ENCODE measurements around the gene CRADD.
A peak's percentile ranks its signal among the peaks of the same experiment; 100 is the strongest.
"Not testable (repeated sequence)": the region's sequence is repeated elsewhere in the genome, so short reads cannot be mapped to it uniquely, and the experiment has no call there.

Gene CRADD

GRCh38 chr12:93788853-93789252 is 111.7 kb downstream of the CRADD start:
- DNase-seq, result no peak

DNA sequence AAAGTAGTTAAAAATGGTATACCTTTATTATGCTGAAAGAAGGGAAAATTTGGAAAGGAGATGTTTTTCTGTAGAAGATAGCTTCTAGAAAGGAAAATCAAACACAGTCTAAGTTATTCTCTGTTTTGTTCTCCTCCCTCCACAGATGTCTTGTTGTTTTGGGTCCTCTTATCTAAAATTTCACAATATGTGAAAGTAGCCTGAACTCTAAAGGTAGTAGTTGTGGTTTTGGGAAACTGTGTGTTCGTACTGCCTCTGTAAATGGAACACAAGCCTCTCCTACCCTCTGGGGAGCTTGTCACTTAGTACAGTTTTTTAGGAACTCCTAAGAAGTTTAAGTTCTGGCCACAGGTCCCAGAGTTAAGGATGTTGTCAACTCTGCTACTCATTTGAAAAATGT is 112.6 kb downstream of the CRADD start:
- DNase-seq, result peak; percentile 35

DNA sequence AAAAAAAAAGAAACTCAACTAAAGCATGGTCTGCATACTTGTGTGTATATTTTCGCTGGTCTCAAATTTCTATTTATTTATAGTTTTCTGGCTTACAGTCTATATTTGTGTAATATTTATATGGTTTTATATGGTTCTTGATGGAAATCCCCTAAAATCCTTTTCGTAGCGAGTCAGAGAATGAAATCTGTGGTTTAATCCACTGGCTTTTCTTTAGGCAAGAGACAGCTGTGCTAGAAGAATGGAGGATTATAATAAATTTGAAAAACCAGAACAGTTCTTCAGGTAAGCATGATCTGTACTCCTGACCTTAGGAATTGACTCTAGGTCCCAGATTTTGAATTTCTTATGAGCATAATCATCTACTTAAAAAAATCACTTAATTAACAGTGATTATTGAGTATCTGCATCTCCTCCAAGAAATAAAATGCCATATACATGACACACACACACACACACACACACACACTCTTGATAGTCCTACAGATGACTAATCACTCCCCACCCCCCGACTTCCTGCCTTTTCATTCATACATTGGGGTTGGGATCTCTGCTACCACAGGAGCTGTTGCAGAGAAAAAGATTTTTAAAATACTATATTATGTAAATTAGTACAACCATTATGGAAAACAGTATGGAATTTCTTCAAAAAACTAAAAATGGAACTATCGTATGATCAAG is 113.4 kb downstream of the CRADD start:
- peak; percentile 72 for DNase-seq

DNA sequence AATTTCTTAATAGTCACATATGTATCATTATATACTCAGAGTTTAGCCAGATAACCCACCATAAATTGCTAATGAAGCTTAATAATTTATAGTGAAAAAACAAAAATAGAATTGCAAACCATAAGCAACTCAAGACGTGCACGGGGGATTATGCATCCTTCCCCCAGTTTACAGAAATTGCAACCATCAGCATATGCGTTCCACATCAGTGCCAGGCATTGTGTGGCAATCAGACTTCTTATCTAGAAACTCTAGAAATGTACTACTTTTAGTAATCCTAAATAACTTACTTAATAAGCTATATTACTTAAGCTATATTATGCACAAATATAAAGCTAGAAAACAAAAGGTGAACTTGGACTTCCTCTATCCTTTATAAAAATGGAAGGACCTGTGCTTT is 115.8 kb downstream of the CRADD start:
- DNase-seq, result no peak

- DNase-seq, result no peak
Measured at GRCh38 chr12:93793983-93794382, 116.8 kb downstream of the CRADD start.

DNA sequence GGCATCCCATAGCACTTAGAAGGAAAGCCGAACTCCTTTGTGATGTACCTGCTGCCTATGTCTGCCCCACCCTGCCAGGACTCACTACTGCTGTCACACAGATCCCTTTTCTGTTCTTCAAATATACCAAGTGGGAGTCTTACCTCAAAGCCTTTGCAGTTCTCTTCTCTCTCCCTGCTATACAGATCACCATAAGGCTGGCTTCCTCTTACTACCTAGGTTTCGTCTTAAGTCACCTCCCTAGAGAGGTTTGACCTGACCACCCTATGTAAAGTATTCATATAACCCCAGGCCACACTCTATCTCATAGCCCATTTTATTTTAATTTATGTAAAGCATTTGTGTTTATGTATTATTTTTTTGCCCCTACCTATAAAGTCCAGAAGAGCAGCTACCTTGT is 117.6 kb downstream of the CRADD start:
- DNase-seq, result no peak

DNA sequence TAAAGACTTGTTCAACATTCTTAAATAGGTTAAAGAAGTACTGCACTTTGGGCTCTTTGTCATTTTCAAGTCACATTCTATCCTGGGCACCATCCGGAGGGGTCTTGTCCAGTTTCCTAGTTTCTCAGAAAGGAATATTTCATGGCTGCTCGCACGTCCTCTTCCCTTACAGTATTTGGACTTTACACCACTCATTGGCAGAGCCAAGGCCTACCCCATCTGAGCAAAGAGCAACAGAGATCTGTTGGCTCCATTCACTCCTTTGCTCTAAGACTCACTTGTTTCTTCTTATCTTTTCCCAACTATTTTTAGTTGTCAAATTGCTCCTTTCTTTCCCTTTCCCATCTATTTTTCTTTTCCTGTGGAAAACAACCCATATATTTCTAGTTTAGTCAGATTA is 118.2 kb downstream of the CRADD start:
- no peak for DNase-seq

DNA sequence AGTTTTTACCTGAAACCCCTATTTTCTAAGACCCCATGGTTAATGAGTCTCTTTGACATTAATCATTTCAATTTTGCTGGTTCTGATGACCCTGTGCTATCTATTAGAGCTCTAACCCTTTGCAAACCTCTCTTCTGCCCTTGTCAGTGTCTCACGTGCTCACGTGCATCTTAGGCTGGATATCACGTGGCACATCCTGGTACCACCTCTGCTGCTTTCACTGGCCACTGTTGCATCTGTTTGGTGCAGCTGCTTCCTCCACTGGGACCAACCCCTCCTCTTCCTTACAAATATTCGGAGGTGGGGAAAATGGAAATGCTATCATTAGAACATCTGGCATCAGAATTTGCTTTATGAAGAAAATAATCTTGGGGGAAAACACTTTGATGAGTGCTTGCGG is 119.6 kb downstream of the CRADD start:
- DNase-seq, result no peak

DNA sequence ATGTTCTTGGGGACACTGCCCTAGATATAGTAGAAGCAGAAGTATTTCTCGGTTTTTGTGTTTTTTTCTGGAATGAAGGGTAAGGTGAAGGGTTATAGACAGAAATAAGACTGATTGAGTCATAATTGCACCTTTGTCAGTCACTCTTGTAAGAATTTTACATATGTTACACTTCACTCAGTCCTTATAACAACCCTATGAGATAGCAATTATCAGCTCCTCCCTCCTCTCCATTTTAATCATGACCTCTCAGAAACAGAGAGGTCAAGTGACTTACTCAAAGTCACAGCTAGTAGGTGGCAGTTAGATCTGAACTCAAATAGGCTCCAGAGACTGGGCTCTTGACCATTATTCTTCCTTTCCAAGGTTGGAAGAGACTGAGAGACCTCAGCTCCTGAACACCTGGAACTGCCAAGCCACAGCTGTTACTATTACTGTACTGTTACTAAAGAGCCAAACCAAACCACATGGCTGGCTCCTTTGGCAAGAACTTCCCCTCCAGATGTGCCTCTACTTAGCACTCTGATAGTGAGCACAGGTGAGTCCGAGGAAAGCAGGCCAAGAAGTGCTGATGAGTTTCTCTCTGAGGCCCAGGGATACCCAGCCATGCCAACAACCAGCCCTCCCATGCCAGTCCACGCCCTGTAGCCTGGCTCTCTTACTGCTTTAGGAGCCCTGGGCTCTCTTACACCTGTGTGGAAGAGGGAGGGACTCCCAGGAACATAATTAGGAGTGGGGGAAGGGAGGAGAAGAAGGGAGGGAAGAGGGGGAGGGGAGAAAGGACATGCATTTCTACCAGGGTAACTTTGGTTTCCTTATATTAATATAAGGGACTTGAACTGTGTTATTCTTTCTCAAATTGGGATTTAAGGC is 121.3 kb downstream of the CRADD start:
- DNase-seq, result no peak

DNA sequence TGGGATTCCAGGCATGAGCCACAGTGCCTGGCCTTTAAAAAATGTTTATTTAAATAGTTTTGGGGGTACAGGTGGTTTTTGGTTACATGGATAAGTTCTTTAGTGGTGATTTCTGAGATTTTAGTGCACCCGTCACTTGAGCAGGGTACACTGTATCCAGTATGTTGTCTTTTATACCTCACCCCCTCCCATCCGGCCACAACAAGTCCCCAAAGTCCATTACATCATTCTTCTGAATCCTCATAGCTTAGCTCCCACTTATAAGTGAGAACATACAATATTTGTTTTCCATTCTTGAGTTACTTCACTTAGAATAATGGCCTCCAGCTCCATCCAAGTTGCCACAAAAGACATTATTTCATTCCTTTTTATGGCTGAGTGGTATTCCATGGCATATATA is 124.5 kb downstream of the CRADD start:
- not testable (repeated sequence) for DNase-seq

DNA sequence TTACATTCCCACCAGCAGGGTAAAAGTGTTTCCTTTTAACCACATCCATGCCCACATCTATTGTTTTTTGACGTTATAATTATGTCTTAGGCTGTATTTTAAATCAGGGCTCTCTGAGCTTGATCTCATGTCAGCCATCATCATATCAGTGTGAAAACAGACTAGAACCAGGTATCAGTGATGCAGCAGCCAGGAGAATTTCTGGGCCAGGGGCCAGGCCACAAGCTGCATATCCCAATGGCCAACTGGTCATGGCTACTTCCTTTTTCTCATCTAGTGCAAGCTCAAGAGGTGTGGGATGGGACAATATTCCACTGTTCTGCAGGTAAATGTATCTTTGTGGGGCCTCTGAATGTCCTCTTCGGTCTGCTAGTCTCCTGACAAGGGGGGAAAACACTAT is 125.1 kb downstream of the CRADD start:
- no peak for DNase-seq

- DNase-seq, result no peak
Measured at GRCh38 chr12:93802698-93803423, 125.7 kb downstream of the CRADD start.

- no peak for DNase-seq
Measured at GRCh38 chr12:93803424-93803807, 126.2 kb downstream of the CRADD start.

- DNase-seq, result no peak
Measured at GRCh38 chr12:93804392-93805179, 127.4 kb downstream of the CRADD start.

GRCh38 chr12:93805736-93806141 is 128.6 kb downstream of the CRADD start:
- no peak for DNase-seq

GRCh38 chr12:93807354-93807753 is 130.2 kb downstream of the CRADD start:
- no peak for DNase-seq

GRCh38 chr12:93808169-93808899 is 131.2 kb downstream of the CRADD start:
- no peak for DNase-seq

- DNase-seq, result no peak
Measured at GRCh38 chr12:93812626-93813025, 135.5 kb downstream of the CRADD start.

DNA sequence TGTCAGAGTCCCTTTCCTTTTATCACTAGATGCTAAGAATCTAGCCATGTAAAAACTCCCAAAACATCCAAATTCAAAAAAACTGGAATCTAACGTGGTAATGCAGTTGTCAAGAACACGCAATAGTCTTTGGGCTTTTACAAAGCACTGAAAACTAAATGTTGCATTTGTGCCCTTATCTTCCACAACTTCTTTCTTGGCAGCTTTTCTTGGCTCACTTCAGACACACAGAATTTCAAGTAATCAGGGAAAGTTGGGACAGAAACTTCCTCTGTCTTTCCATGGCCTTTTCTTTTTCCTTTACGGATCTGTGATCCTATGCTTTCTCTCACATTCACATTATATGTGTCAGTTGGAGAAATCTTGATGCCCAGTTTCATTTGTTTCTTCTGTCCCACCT is 136.0 kb downstream of the CRADD start:
- DNase-seq, result no peak

- no peak for DNase-seq
Measured at GRCh38 chr12:93813972-93814821, 137.0 kb downstream of the CRADD start.

DNA sequence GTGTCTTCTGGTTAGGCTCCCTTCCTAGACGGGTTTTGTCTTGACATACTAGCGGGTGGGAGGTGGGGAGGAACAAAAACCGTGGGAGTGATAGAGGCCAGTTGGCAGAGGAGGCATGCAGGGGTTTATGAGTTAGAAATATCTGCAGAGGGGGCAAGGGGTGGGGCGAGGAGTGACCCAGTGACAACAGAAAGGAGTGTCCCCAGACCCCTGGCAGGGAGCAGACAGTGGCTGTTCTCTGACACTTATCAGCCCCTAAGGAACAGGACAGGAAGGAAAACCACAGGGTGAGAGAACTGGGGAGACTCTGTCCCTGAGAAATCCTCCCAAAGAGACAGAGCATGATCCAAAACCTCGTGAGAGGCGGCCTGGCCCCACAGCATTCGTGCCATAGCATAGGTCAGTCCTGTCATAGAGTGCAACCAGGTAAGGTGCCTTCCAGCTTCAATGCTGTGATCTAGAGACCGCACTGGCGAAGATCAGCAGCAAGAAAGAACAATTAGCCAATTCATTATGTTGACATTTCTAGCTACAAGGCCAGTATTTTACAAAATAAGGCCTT is 141.4 kb downstream of the CRADD start:
- no peak for DNase-seq
